Sigmoid colon (tissue), 4 donors: ENCODE results near the gene CDK11A.

Experiments used
- EP300 ChIP-seq, 4 donors: sonication (generic); formaldehyde crosslinking; IDR thresholded peaks; one replicate each; pipeline ENCODE4 v1.6.1; 2017; ENCODE audit warnings: antibody characterized with exemption in 4 of 4
- POLR2A ChIP-seq, 2 donors: fragments of 450-650 bp; IDR thresholded peaks; one replicate each; pipeline ENCODE4 v1.6.1; 2016; ENCODE audit warnings: antibody characterized with exemption in 2 of 2, mild to moderate bottlenecking in 2 of 2, moderate library complexity in 2 of 2
- POLR2AphosphoS5 ChIP-seq, 4 donors: sonication (generic); formaldehyde crosslinking; IDR thresholded peaks; one replicate each; pipeline ENCODE4 v1.6.1; 2017; ENCODE audit warnings: antibody characterized with exemption in 4 of 4
- TF ChIP-seq, protein P1 (sequence below), 4 experiments: fragments of 450-650 bp in 3 of 4; fragments of 200-600 bp in 1 of 4; IDR thresholded peaks; one replicate each; pipeline ENCODE4 v1.5.1; 2016 to 2019; ENCODE audit warnings: antibody characterized with exemption in 4 of 4, mild to moderate bottlenecking in 3 of 4, moderate library complexity in 2 of 4

DNA sequence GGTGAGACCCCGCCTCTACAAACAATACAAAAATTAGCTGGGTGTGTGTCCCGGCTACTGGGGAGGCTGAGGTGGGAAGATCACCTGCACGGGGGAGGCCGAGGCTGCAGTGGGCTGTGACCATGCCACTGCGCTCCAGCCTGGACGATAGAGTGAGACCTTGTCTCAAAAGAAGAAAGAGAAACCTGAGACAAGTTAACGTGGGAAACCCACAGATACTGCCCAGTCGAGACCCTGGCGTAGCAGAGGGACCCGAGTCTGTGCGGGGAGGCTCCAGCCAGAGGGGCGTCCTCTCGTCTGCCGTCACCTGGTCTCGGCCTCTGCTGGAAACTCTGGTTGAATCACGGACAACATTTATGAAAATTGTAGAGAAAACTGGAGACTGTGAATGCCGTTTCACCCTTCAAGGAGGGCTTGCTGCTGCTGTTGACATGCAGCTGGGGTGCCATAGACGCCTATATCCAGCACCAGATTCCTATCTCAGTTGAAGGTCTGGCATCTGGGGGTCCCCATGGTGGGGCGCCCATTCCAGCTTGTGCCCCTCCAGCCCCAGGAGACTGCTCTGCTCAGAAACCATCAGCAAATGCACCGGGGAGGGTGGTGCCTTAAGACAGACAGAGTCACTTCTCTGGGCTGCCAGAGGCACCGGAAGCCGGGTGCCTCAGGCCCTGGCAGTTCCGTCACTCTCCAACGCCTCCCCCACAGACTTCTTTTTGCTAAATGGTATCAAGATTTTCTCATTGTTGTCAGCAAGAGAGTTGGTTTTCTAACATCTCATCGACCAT is 51.8 kb downstream of the CDK11A start:
- TF ChIP-seq, protein P1, sequence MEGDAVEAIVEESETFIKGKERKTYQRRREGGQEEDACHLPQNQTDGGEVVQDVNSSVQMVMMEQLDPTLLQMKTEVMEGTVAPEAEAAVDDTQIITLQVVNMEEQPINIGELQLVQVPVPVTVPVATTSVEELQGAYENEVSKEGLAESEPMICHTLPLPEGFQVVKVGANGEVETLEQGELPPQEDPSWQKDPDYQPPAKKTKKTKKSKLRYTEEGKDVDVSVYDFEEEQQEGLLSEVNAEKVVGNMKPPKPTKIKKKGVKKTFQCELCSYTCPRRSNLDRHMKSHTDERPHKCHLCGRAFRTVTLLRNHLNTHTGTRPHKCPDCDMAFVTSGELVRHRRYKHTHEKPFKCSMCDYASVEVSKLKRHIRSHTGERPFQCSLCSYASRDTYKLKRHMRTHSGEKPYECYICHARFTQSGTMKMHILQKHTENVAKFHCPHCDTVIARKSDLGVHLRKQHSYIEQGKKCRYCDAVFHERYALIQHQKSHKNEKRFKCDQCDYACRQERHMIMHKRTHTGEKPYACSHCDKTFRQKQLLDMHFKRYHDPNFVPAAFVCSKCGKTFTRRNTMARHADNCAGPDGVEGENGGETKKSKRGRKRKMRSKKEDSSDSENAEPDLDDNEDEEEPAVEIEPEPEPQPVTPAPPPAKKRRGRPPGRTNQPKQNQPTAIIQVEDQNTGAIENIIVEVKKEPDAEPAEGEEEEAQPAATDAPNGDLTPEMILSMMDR (IDR thresholded peaks at IDR 0.05) = no peak
- TF ChIP-seq POLR2A (IDR thresholded peaks at IDR 0.05) = no peak
- TF ChIP-seq EP300 (IDR thresholded peaks at IDR 0.05) = no peak
- no peak for TF ChIP-seq POLR2AphosphoS5 (IDR thresholded peaks at IDR 0.05)
